ENCODE data around the gene CCDC171.

- TF ChIP-seq EP300 (conservative IDR thresholded peaks at IDR 0.05; ENCODE audit: poor library complexity, severe bottlenecking) = no peak
- no peak for TF ChIP-seq EZH2 (IDR thresholded peaks at IDR 0.05; ENCODE audit: borderline replicate concordance, insufficient read depth, low read length, poor library complexity, severe bottlenecking)
- TF ChIP-seq, protein P1, sequence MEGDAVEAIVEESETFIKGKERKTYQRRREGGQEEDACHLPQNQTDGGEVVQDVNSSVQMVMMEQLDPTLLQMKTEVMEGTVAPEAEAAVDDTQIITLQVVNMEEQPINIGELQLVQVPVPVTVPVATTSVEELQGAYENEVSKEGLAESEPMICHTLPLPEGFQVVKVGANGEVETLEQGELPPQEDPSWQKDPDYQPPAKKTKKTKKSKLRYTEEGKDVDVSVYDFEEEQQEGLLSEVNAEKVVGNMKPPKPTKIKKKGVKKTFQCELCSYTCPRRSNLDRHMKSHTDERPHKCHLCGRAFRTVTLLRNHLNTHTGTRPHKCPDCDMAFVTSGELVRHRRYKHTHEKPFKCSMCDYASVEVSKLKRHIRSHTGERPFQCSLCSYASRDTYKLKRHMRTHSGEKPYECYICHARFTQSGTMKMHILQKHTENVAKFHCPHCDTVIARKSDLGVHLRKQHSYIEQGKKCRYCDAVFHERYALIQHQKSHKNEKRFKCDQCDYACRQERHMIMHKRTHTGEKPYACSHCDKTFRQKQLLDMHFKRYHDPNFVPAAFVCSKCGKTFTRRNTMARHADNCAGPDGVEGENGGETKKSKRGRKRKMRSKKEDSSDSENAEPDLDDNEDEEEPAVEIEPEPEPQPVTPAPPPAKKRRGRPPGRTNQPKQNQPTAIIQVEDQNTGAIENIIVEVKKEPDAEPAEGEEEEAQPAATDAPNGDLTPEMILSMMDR (IDR thresholded peaks at IDR 0.05; ENCODE audit: poor library complexity, severe bottlenecking) = no peak
- TF ChIP-seq POLR2AphosphoS5 (IDR thresholded peaks at IDR 0.05) = no peak
- TF ChIP-seq SMC3 (conservative IDR thresholded peaks at IDR 0.05; ENCODE audit: poor library complexity) = no peak
Observed at GRCh38 chr9:15743512-15743911, 190.7 kb downstream of the CCDC171 start.
